PC-3 (cell line): ENCODE measurements around the gene FAM186B. TPM values are rescaled to one million over a fixed set of nuclear protein-coding genes. Genes with fewer than 3 reads are reported as not detected.

Experiments used
- ATAC-seq: fragments of 200-7000 bp; cut with Tn5 transposase; 2 replicates; pipeline ENCODE4 v1.9.1; 2020; ENCODE audit warnings: mild to moderate bottlenecking, moderate library complexity
- BruUV-seq: library from RNA; stranded (reverse); fragments of 400-500 nt; replicated peaks from 2 replicates; lab custom pipeline; 2021; lab: Mats Ljungman, UMichigan
- CTCF ChIA-PET: fragments of 300-600 bp; sonication (Branson Sonifier 250); formaldehyde crosslinking; loops from one replicate; lab custom pipeline; 2022; ENCODE audit warnings: antibody characterized with exemption; lab: Charles Lee
- POLR2A ChIA-PET: fragments of 300-600 bp; sonication (Branson Sonifier 250); formaldehyde crosslinking; loops from one replicate; lab custom pipeline; 2022; ENCODE audit warnings: antibody characterized with exemption; ENCODE audit not compliant: unreplicated experiment; lab: Charles Lee
- DNase-seq: peaks from one replicate; pipeline ENCODE4 v3.0.0-alpha.2; 2015
- H2AFZ ChIP-seq: fragments of 300-600 bp; sonication (generic); 2 replicates; pipeline ENCODE4 v1.6.0; 2016; ENCODE audit warnings: antibody characterized with exemption, low read length
- H3F3A ChIP-seq: fragments of 300-600 bp; sonication (generic); one replicate; pipeline ENCODE4 v1.6.0; 2017; ENCODE audit warnings: antibody characterized with exemption, low read length, control low read depth, mild to moderate bottlenecking; ENCODE audit not compliant: unreplicated experiment
- H3K27ac ChIP-seq: fragments of 300-600 bp; sonication (generic); 2 replicates; pipeline ENCODE4 v1.5.1; 2016; ENCODE audit warnings: mild to moderate bottlenecking, low read length
- H3K27me3 ChIP-seq: fragments of 300-600 bp; sonication (generic); 2 replicates; pipeline ENCODE4 v1.6.1; 2016; ENCODE audit warnings: low read length, mixed read lengths
- H3K36me3 ChIP-seq: fragments of 300-600 bp; sonication (generic); 2 replicates; pipeline ENCODE4 v1.6.1; 2016; ENCODE audit warnings: low read depth, mixed run types, low read length, mixed read lengths
- H3K4me1 ChIP-seq: fragments of 300-600 bp; sonication (generic); 2 replicates; pipeline ENCODE4 v1.5.1; 2016; ENCODE audit warnings: low read length; ENCODE audit not compliant: insufficient read depth
- H3K4me2 ChIP-seq: fragments of 300-600 bp; sonication (generic); 2 replicates; pipeline ENCODE4 v1.6.0; 2016; ENCODE audit warnings: low read length
- H3K4me3 ChIP-seq: fragments of 300-600 bp; sonication (generic); 2 replicates; pipeline ENCODE4 v1.5.1; 2016; ENCODE audit warnings: mild to moderate bottlenecking, low read length, mixed read lengths
- H3K79me2 ChIP-seq: fragments of 300-600 bp; sonication (generic); 2 replicates; pipeline ENCODE4 v1.6.1; 2017; ENCODE audit warnings: low read length, mixed read lengths
- H3K9ac ChIP-seq: fragments of 300-600 bp; sonication (generic); 2 replicates; pipeline ENCODE4 v1.6.0; 2016; ENCODE audit warnings: mild to moderate bottlenecking, low read length
- H3K9me2 ChIP-seq: fragments of 300-600 bp; sonication (generic); replicated peaks from 2 replicates; pipeline ENCODE4 v1.6.1; 2016; ENCODE audit warnings: mixed run types, low read length, mixed read lengths
- H3K9me3 ChIP-seq: fragments of 300-600 bp; sonication (generic); 2 replicates; pipeline ENCODE4 v1.6.1; 2016; ENCODE audit warnings: low read length, mixed read lengths
- H4K20me1 ChIP-seq: fragments of 300-600 bp; sonication (generic); 2 replicates; pipeline ENCODE4 v1.6.1; 2016; ENCODE audit warnings: low read length, mixed read lengths
- EZH2 ChIP-seq: fragments of 300-600 bp; sonication (generic); IDR thresholded peaks from one replicate; pipeline ENCODE4 v1.6.1; 2017; ENCODE audit warnings: antibody characterized with exemption, mild to moderate bottlenecking, low read length; ENCODE audit not compliant: unreplicated experiment
- EZH2phosphoT487 ChIP-seq: fragments of 300-600 bp; sonication (generic); IDR thresholded peaks from 2 replicates; pipeline ENCODE4 v1.6.1; 2018; ENCODE audit warnings: mild to moderate bottlenecking, antibody characterized with exemption, low read length, borderline replicate concordance
- intact Hi-C: fragments of 100-400 bp; cut with micrococcal nuclease; formaldehyde crosslinking; loops from 2 replicates; pipeline ENCODE4 v1.9.0; 2023
- total RNA-seq: library from RNA; depleted of rRNA; stranded (reverse); fragments of >200 nt; gene quantifications from 2 replicates; pipeline ENCODE4 v1.2.3, GENCODE V29; 2014
- TF ChIP-seq, protein P1 (sequence below): fragments of 300-600 bp; sonication (generic); conservative IDR thresholded peaks from 2 replicates; pipeline ENCODE4 v1.5.1; 2017; ENCODE audit warnings: antibody characterized with exemption, low read depth, mild to moderate bottlenecking, low read length

FAM186B gene
- total RNA-seq, 1 experiment from 2014 or later, result 0.80 TPM

DNA sequence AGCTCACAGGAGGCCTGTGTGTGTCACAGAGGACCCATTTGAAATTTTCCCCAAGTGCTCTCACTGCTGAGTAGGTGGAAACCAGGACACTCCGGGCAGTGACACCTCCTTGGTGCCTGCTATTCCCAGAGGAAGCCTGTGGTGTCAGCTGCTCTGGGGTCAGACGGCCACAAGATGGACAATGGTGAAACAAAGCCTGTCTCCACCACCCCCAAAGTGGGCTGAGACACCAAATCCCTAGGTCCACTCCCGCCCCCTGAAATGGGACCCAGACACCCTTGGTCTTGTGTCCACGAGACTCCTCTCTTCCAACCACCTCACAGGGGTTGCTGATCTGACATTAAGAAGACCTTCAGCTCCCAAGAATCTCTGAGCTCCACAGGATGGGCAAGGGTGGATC lies 59.6 kb downstream of the FAM186B start:
- Histone ChIP-seq H3K36me3 (no peaks in the 10 kb centered on the region), H3K4me2 (no peak overlapping the region), H3K9ac (no peak overlapping the region), H3K4me1 (peaks cover 2% of the 10 kb centered on the region), H3K27me3 (no peaks in the 10 kb centered on the region), H4K20me1 (no peaks in the 10 kb centered on the region), H3K9me2 (no peaks in the 10 kb centered on the region), H3K4me3 (no peak overlapping the region), H3K27ac (no peak overlapping the region), H3K79me2 (no peaks in the 10 kb centered on the region), H3F3A (no peaks in the 10 kb centered on the region), H2AFZ (no peak overlapping the region), H3K9me3 (no peaks in the 10 kb centered on the region)
- ChIA-PET POLR2A (no interaction called here), CTCF (no interaction called here)
- intact Hi-C loops, result no loop called here
- TF ChIP-seq, protein P1, sequence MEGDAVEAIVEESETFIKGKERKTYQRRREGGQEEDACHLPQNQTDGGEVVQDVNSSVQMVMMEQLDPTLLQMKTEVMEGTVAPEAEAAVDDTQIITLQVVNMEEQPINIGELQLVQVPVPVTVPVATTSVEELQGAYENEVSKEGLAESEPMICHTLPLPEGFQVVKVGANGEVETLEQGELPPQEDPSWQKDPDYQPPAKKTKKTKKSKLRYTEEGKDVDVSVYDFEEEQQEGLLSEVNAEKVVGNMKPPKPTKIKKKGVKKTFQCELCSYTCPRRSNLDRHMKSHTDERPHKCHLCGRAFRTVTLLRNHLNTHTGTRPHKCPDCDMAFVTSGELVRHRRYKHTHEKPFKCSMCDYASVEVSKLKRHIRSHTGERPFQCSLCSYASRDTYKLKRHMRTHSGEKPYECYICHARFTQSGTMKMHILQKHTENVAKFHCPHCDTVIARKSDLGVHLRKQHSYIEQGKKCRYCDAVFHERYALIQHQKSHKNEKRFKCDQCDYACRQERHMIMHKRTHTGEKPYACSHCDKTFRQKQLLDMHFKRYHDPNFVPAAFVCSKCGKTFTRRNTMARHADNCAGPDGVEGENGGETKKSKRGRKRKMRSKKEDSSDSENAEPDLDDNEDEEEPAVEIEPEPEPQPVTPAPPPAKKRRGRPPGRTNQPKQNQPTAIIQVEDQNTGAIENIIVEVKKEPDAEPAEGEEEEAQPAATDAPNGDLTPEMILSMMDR, result no peak
- TF ChIP-seq EZH2phosphoT487 (no peak), EZH2 (no peak)
- no TSS peak for BruUV-seq
- no peak for ATAC-seq
- DNase-seq, result no peak

GRCh38 chr12:49543914-49544815 lies 61.3 kb downstream of the FAM186B start:
- Histone ChIP-seq H3K4me2 (no peak overlapping the region), H3K36me3 (no peaks in the 10 kb centered on the region), H3K9me2 (no peaks in the 10 kb centered on the region), H2AFZ (no peak overlapping the region), H3F3A (no peaks in the 10 kb centered on the region), H3K4me1 (peaks cover 12% of the 10 kb centered on the region), H3K9me3 (no peaks in the 10 kb centered on the region), H4K20me1 (no peaks in the 10 kb centered on the region), H3K4me3 (no peak overlapping the region), H3K9ac (no peak overlapping the region), H3K27ac (no peak overlapping the region), H3K27me3 (no peaks in the 10 kb centered on the region), H3K79me2 (no peaks in the 10 kb centered on the region)
- no TSS peak for BruUV-seq
- DNase-seq (no peak), ATAC-seq (no peak)
- ChIA-PET POLR2A (no interaction called here), CTCF (interaction anchor here (0.7 kb wide), 1 partner anchor 36 kb away, joined by 3 read pairs; no protein-coding TSS in a partner anchor)
- intact Hi-C loops, result no loop called here
- no peak for TF ChIP-seq EZH2phosphoT487
- TF ChIP-seq, protein P1, result no peak
- no peak for TF ChIP-seq EZH2
